ENCODE data around the gene NUMB.

Gene NUMB

DNA sequence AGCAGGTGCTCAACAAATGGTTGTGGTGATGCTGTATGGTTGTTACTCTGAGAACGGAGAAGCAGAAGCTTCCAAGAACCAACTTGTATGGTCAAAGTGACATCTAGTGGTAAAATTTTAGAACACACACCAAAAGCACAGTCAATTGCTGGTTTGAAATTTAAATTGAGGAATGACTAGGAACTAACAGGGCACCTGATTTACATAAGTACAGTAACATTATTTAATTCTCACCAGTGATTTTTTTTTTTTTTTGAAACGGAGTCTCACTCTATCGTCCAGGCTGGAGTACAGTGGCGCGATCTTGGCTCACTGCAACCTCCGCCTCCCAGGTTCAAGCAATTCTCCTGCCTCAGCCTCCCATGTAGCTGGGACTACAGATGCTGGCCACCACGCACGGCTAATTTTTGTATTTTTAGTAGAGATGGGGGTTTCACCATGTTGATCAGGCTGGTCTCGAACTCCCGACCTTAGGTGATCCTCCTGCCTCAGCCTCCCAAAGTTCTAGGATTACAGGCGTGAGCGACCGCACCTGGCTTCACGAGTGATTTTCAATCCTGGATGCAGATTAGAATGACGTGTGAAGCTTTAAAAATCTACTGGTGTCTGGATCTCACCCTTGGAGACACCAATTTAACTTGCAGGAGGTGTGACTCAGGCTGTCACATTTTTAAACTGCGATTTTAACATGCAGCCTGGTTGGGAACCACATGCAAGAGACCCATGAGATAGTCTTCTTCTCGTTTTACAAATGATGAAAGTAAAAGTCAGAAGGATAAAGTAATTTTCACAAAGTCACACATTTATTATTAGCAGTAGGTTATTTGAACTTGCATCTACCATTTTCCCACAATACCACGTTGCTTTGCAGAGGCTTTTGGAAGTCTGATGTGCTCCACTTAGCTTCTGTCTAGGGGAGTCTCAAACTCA, 14.1 kb upstream of the NUMB start:
- peaks cover 16% of the 10 kb centered on the region for H3K27me3 Mint-ChIP-seq
- H3K9me3 Mint-ChIP-seq, result no peaks in the 10 kb centered on the region
- peaks cover 33% of the 10 kb centered on the region for H3K4me1 Mint-ChIP-seq (ENCODE audit: low read depth)
- no peaks in the 10 kb centered on the region for H3K36me3 Mint-ChIP-seq (ENCODE audit: low read depth)
- H3K27ac Mint-ChIP-seq, result no peak overlapping the region
- intact Hi-C loops (cut with micrococcal nuclease), result loop anchor here (1.0 to 10.0 kb wide), 2 partner anchors 177 to 238 kb away; partner anchors contain the start of gene PAPLN
- no peak overlapping the region for H3K4me3 Mint-ChIP-seq

DNA sequence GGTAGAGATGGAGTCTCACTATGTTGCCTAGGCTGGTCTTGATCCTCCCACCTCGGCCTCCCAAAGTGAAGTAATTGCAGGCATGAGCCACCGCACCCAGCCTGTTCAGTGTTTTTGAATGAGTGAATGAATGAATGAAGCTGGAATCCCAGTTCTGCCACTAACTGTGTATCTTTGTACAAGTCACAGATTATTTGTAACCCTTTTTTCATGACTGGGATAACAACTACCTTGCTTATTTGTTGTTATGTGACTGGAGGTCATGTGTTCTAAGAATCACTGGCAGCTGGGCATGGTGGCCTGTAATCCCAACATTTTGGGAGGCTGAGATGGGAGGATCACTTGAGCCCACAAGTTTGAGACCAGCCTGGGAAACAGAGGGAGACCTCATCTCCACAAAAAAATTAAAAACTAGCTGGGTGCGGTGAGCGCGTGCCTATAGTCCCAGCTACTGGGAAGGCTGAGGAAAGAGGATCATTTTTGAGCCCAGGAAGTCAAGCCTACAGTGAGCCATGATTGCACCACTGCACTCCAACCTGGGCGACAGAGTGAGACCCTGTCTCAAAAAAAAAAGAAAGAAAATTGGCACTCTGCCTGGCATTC, 13.3 kb upstream of the NUMB start:
- intact Hi-C loops (cut with micrococcal nuclease), result loop anchor here (1.0 to 10.0 kb wide), 2 partner anchors 176 to 237 kb away; partner anchors contain the start of gene PAPLN
- Mint-ChIP-seq H3K4me3 (no peak overlapping the region), H3K36me3 (ENCODE audit: low read depth) (no peaks in the 10 kb centered on the region), H3K4me1 (ENCODE audit: low read depth) (peaks cover 35% of the 10 kb centered on the region), H3K9me3 (no peaks in the 10 kb centered on the region), H3K27ac (no peak overlapping the region), H3K27me3 (peaks cover 18% of the 10 kb centered on the region)

DNA sequence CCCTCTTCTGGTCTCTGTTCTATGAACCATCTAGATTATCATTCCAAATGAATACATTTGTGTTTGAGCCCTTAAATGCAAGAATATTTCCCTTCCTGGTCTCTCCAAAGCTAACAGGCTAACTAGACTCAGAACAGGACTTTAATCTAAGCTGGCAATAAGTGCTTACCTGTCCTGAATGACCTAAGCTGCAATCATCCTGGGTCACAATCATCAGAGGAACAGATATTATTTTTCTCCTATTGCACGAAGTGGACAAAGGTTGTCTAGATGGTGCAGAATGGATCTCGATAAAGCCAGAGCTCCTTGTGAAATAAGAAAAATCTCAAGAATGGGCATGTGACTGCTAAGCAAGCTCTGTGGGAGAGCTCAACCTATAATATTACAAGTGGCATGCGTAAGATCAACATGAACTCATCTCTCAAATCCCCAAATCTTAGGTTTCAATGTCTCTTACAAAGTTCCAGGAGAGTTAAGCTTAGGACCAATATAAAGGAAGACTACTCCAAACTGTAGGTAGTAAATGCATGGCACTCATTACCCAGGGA, 10.6 kb upstream of the NUMB start:
- Mint-ChIP-seq H3K4me3 (no peak overlapping the region), H3K36me3 (ENCODE audit: low read depth) (no peaks in the 10 kb centered on the region), H3K9me3 (no peaks in the 10 kb centered on the region), H3K4me1 (ENCODE audit: low read depth) (peaks cover 49% of the 10 kb centered on the region), H3K27me3 (peaks cover 9% of the 10 kb centered on the region), H3K27ac (no peak overlapping the region)
- intact Hi-C loops (cut with micrococcal nuclease), result loop anchor here (5.0 kb wide), 1 partner anchor 57 kb away; no protein-coding TSS in a partner anchor

DNA sequence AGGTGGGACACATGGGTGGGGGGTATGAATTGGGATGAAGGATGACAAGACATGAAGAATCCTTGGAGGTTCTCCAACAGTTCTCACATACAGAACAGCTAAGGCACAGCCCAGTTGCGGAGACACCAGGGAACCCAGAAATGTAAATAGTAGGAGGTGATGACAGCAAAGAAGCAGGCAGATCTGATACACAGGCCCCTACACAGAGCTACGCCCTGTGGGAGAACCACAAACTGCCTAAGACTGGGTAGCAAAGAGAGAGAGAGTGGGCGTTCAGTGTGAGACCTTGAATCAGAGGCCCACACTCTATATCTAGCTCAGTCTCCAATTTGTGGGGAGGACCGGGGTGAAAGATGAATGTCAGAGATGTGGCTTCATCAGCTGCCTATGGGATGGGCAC, 9.5 kb upstream of the NUMB start:
- Mint-ChIP-seq H3K27me3 (peaks cover 12% of the 10 kb centered on the region), H3K4me1 (ENCODE audit: low read depth) (peaks cover 57% of the 10 kb centered on the region), H3K27ac (peak overlapping the region; percentile 30), H3K36me3 (ENCODE audit: low read depth) (no peaks in the 10 kb centered on the region), H3K4me3 (no peak overlapping the region), H3K9me3 (no peaks in the 10 kb centered on the region)
- intact Hi-C loops (cut with micrococcal nuclease), result loop anchor here (5.0 kb wide), 1 partner anchor 55 kb away; no protein-coding TSS in a partner anchor

DNA sequence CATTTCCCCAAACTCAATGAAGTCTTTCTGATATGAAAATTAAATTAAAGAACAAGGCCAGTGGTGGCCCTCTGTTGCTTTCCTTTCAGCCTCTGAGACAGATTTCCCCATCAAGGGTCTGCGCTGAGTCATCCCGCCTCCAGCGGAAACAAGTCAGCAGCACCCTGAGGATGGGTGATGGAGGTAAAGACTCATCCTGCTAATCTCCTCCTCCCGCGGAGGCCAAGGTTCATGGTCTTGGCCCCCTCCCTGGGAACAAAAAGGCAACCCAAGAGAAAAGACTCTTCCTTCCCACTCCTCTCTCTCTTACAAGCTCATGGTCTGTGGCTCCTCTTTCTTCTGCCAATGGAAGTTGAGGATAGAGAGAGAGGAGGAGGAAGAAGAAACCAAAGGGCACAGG, 9.0 kb upstream of the NUMB start:
- intact Hi-C loops (cut with micrococcal nuclease), result loop anchor here (5.0 kb wide), 1 partner anchor 55 kb away; no protein-coding TSS in a partner anchor
- Mint-ChIP-seq H3K27me3 (peaks cover 12% of the 10 kb centered on the region), H3K4me3 (no peak overlapping the region), H3K9me3 (no peaks in the 10 kb centered on the region), H3K27ac (peak overlapping the region; percentile 30), H3K4me1 (ENCODE audit: low read depth) (peaks cover 62% of the 10 kb centered on the region), H3K36me3 (ENCODE audit: low read depth) (no peaks in the 10 kb centered on the region)

DNA sequence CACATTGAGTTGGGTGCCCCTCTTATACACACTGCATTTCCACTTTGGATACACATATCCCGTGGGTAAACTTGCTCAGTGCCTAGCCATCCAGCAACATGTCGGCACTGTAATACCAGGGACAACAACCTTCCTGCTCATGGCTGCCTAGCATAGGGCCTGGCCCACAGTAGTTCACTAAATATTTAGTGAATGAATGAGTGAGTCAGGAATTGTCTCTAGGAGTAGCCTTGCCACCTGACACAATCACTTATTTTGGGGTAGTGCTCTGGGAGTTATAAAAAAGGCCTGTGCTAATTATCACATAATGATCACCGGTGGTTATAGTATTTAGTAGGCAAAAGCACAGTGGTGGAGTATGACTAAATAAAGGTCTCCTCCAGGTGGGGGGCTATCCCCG, 8.5 kb upstream of the NUMB start:
- H3K9me3 Mint-ChIP-seq, result no peaks in the 10 kb centered on the region
- H3K4me3 Mint-ChIP-seq, result no peak overlapping the region
- intact Hi-C loops (cut with micrococcal nuclease), result loop anchor here (5.0 kb wide), 1 partner anchor 55 kb away; no protein-coding TSS in a partner anchor
- H3K36me3 Mint-ChIP-seq (ENCODE audit: low read depth), result no peaks in the 10 kb centered on the region
- peaks cover 64% of the 10 kb centered on the region for H3K4me1 Mint-ChIP-seq (ENCODE audit: low read depth)
- H3K27ac Mint-ChIP-seq, result no peak overlapping the region
- H3K27me3 Mint-ChIP-seq, result peaks cover 17% of the 10 kb centered on the region

DNA sequence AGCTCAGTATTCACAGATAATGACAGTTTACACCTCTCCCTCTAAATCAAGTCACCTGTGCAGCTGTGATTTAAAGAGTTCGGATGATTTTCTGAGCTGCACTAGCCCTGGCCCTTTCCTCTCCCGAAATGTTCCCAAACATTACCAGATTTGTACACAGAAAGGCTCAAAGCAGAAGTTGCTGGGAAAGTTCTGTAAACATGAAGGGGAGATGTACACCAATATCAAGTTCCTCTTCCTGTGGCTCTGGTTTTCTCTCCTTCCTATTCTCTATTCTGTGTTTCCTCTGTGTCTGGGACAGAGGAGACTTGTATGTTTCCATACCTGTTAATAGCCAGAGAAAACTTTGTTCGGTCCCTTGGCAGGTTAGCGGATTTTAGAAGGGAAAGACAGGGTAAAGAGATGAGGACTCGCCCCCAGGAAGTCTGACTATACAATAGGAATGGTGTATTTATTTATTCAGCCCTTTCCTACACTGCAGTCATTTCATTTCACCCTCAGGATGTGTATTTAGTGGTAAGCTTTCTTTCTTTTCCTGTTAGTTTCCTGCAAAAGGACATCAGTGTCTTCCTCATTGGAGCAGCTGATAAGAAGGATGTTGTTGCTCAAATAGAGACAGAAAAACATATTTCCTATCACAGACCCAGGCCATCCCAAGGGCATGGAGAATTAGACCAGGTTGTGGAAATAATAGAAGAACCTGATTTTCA, 7.6 kb upstream of the NUMB start:
- no peaks in the 10 kb centered on the region for H3K9me3 Mint-ChIP-seq
- peak overlapping the region; percentile 63 for H3K27ac Mint-ChIP-seq
- intact Hi-C loops (cut with micrococcal nuclease), result loop anchor here (5.0 kb wide), 1 partner anchor 54 kb away; no protein-coding TSS in a partner anchor
- H3K4me1 Mint-ChIP-seq (ENCODE audit: low read depth), result peaks cover 68% of the 10 kb centered on the region
- peak overlapping the region; percentile 68 for H3K4me3 Mint-ChIP-seq
- peaks cover 17% of the 10 kb centered on the region for H3K27me3 Mint-ChIP-seq
- H3K36me3 Mint-ChIP-seq (ENCODE audit: low read depth), result no peaks in the 10 kb centered on the region

DNA sequence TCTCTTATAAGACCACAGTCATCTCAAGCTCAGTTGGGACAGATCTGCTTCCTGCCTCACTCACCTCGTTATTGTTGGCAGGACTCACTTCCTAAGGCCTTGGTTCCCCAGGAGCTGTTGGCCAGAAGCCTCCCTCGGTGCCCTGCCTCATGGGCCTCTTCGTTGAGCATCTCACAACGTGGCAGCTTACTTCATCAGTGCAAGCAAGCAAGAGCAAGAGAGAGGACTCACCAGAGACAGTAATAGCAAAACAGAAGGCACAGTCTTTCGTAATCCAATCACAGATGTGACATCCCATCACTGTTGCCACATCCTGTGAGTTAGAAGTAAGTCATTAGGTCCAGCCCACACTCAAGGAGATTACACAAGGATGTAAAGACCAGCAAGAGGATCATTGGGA, 5.1 kb upstream of the NUMB start:
- Mint-ChIP-seq H3K36me3 (ENCODE audit: low read depth) (peaks cover 2% of the 10 kb centered on the region), H3K4me1 (ENCODE audit: low read depth) (peaks cover 85% of the 10 kb centered on the region), H3K27me3 (peaks cover 16% of the 10 kb centered on the region), H3K4me3 (no peak overlapping the region), H3K27ac (peak overlapping the region; percentile 68), H3K9me3 (no peaks in the 10 kb centered on the region)
- intact Hi-C loops (cut with micrococcal nuclease), result no loop called here

DNA sequence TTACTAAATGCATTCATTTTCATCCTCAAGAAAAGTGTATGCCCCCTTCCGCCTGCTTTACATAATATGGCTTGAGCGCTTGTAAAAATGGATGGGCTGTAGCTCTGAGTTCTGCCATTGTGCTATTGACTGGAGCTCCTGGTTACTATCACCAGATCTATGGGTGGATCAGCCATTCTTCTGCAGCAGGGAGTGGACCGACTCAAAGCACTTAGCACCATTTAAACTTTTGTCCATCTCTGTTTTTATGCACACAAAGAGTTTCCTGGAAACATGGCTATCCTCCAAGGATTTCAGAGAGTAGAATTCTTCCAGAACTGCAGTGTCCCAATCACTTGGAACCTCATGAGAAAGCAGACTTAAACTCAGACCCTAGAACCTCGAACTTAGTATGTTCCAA, 4.5 kb upstream of the NUMB start:
- no peaks in the 10 kb centered on the region for H3K9me3 Mint-ChIP-seq
- H3K27ac Mint-ChIP-seq, result no peak overlapping the region
- peaks cover 13% of the 10 kb centered on the region for H3K27me3 Mint-ChIP-seq
- H3K4me3 Mint-ChIP-seq, result no peak overlapping the region
- peaks cover 83% of the 10 kb centered on the region for H3K4me1 Mint-ChIP-seq (ENCODE audit: low read depth)
- H3K36me3 Mint-ChIP-seq (ENCODE audit: low read depth), result peaks cover 8% of the 10 kb centered on the region
- intact Hi-C loops (cut with micrococcal nuclease), result no loop called here

DNA sequence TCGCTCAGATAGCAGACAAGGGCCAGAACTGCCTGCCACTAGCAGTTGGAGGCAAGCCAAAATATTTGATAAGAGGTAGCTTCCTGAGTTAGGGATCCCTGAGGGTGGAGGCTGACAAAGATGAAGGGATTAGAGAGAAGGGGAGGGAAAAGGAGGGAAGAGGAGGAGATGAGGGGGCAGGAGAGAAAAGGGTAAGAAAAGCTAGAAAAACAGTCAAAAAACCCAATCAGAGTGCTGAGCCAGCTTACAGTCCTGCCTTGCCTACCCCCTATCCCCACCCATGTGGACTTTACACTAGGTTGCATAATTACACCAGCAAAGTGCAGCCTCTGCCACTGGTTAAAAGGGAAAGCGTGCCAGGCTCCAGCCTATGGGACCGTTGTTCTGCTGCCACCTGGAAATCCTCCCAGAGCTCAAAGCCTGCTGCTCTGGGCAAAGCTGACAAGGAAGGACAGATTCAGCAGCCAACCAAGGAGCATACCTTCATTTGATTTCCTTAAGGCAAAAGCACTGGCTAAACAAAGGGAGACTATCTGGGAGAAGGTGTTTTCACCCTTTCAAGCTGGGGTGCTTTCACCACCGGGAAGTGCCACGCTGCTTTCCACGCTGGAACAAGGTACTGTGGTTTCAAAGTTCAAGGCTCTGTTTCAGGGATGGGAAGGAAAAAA, 3.8 kb upstream of the NUMB start:
- H3K36me3 Mint-ChIP-seq (ENCODE audit: low read depth), result peaks cover 15% of the 10 kb centered on the region
- H3K9me3 Mint-ChIP-seq, result no peaks in the 10 kb centered on the region
- peaks cover 8% of the 10 kb centered on the region for H3K27me3 Mint-ChIP-seq
- peak overlapping the region; percentile 44 for H3K27ac Mint-ChIP-seq
- intact Hi-C loops (cut with micrococcal nuclease), result no loop called here
- peaks cover 81% of the 10 kb centered on the region for H3K4me1 Mint-ChIP-seq (ENCODE audit: low read depth)
- no peak overlapping the region for H3K4me3 Mint-ChIP-seq

DNA sequence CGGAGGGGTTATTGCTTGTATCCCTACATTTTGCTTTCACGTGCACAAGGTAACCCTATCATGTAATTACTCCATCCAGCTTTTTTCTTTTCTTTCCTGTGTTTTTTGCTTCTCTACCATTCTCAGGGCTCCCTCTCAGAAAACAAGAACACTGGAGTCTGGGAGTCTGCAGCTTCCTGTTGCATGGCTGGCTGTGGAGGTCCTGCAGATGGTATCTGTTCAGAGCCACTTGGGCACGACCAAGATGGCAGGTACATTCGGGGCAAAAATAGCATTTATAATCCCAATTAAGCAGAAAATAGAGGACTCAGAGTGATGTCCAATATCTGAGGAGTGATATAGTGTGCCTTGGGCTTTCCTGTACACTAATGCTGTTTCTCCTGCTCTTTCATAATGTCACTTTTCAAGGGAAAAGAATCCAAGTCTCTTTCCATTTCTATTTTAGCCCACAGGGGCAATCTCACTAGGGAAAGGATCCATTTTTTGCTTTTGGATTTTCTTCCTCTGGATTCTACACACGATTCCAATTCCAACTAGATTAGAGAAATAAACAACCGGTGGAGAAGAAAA, 3.2 kb upstream of the NUMB start:
- peaks cover 16% of the 10 kb centered on the region for H3K36me3 Mint-ChIP-seq (ENCODE audit: low read depth)
- H3K27ac Mint-ChIP-seq, result peak overlapping the region; percentile 44
- no peaks in the 10 kb centered on the region for H3K9me3 Mint-ChIP-seq
- intact Hi-C loops (cut with micrococcal nuclease), result no loop called here
- peaks cover 81% of the 10 kb centered on the region for H3K4me1 Mint-ChIP-seq (ENCODE audit: low read depth)
- peaks cover 8% of the 10 kb centered on the region for H3K27me3 Mint-ChIP-seq
- no peak overlapping the region for H3K4me3 Mint-ChIP-seq

DNA sequence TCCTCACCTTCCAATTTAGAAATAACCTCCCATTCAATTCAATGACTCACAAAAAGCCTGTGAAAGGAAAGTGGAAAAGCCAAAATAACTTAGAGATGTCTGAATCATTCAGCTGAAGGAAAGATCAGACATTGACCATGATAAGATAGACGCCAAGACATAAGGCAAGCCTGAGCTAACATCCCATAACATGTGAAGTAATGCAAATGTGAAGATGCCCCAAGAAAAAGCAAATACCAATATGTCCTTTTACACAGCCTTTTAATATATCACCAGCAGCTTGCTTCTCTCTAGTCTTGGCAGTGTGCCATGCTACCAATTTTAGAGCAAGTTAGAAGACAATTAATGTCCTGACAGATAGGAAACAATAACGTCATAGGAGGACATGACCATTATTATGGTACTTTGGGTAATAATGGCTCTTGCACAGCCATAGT, 2.4 kb upstream of the NUMB start:
- intact Hi-C loops (cut with micrococcal nuclease), result no loop called here
- H3K36me3 Mint-ChIP-seq (ENCODE audit: low read depth), result peaks cover 16% of the 10 kb centered on the region

DNA sequence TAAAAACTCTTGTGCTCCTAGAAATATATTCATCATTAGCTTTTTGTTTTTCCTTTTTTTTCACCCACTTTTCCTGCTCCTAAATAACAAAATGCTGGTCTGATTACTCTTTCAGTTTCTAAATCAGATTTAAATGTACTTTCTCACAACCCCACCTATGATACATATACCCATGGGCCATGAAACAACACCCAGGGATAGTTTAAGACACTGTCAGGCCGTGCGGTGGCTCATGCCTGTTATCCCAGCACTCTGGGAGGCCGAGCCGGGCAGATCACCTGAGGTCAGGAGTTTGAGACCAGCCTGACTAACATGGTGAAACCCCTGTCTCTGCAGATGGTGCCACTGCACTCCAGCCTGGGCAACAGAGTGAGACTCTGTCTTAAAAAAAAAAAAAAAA, 1.6 kb upstream of the NUMB start:
- peaks cover 16% of the 10 kb centered on the region for H3K36me3 Mint-ChIP-seq (ENCODE audit: low read depth)

More for the DNA sequence above, 2.4 kb upstream of the NUMB start:
- Mint-ChIP-seq H3K27me3 (peaks cover 8% of the 10 kb centered on the region), H3K27ac (no peak overlapping the region), H3K4me3 (no peak overlapping the region), H3K9me3 (no peaks in the 10 kb centered on the region), H3K4me1 (ENCODE audit: low read depth) (peaks cover 76% of the 10 kb centered on the region)

More for the DNA sequence above, 1.6 kb upstream of the NUMB start:
- Mint-ChIP-seq H3K27me3 (peaks cover 8% of the 10 kb centered on the region), H3K27ac (peak overlapping the region; percentile 99), H3K4me3 (no peak overlapping the region), H3K4me1 (ENCODE audit: low read depth) (peaks cover 76% of the 10 kb centered on the region), H3K9me3 (no peaks in the 10 kb centered on the region)
- intact Hi-C loops (cut with micrococcal nuclease), result loop anchor here (5.0 kb wide), 1 partner anchor 38 kb away; no protein-coding TSS in a partner anchor
